NCI-H1048 (cell line): Measurements from ENCODE around the gene SUDS3.

Experiments
- DNase-seq: peaks from one replicate; lab custom pipeline; 2025; lab: John Stamatoyannopoulos, UW

SUDS3 gene

GRCh38 chr12:118447181-118447580 lies 70.8 kb downstream of the SUDS3 start:
- DNase-seq: no peak

GRCh38 chr12:118448341-118448740 lies 72.0 kb downstream of the SUDS3 start:
- no peak for DNase-seq

GRCh38 chr12:118455327-118455726 lies 79.0 kb downstream of the SUDS3 start:
- no peak for DNase-seq

GRCh38 chr12:118456741-118457140 lies 80.4 kb downstream of the SUDS3 start:
- no peak for DNase-seq

GRCh38 chr12:118459110-118459509 lies 82.8 kb downstream of the SUDS3 start:
- DNase-seq: no peak

- DNase-seq: no peak
Observed at GRCh38 chr12:118463677-118464076, 87.3 kb downstream of the SUDS3 start.

GRCh38 chr12:118465706-118466105 lies 89.4 kb downstream of the SUDS3 start:
- DNase-seq: no peak
